D721Med (cell line): ENCODE measurements around the gene ZNF792.

Experiments used
- DNase-seq: peaks from one replicate; pipeline ENCODE4 v3.0.0; 2011; ENCODE audit warnings: low spot score; ENCODE audit not compliant: insufficient read length
- FAIRE-seq: peaks from 2 replicates; lab custom pipeline; 2011; peaks lifted over from hg19 to GRCh38; lab: Jason Lieb, UNC
- TF ChIP-seq, protein P1 (sequence below): IDR thresholded peaks from 2 replicates; pipeline ENCODE4 v1.5.1; 2012; ENCODE audit warnings: mild to moderate bottlenecking, control low read depth; ENCODE audit not compliant: insufficient read depth; ENCODE audit errors: missing control alignments

Gene ZNF792

DNA sequence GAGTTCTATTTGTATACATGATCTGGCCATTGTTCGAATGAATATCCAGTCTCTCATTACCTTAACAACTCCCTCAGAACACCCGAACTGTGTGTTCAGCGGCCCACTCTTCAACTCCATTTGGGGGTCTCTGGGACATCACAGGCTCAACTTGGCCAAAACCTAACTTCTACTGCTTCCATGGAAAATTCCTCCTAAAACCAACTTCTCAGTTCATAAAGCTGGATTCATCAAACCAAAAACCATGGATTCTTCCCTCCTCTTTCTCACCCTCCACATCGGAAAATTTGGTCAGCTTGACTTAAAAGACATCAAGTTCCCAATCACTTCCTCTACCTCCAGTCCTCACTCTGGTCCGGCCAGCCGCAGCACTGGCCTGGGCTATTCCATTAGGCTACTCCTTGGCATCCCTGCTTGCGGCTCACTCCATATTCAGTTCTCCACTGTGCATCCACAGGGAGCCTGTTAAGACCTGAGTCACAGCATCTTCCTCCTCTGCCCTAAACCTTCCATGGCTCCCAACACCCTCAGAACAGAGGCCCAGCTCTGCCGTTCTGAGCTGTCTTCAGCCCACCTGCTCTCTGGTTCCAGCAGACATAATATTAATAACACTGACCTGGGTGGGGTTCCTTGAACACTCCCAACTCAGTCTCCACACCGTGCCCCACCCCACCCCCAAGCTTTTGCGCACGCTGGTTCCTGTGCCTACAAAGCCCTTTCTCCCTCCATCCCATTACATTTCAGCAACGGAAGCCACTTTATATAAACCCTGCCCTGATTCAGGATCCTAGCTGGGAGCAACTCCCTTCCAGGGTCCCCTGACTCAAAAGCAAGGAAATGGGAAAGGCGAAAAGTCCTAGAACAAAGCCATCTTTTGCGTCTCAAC lies 1.1 kb downstream of the ZNF792 start:
- TF ChIP-seq, protein P1, sequence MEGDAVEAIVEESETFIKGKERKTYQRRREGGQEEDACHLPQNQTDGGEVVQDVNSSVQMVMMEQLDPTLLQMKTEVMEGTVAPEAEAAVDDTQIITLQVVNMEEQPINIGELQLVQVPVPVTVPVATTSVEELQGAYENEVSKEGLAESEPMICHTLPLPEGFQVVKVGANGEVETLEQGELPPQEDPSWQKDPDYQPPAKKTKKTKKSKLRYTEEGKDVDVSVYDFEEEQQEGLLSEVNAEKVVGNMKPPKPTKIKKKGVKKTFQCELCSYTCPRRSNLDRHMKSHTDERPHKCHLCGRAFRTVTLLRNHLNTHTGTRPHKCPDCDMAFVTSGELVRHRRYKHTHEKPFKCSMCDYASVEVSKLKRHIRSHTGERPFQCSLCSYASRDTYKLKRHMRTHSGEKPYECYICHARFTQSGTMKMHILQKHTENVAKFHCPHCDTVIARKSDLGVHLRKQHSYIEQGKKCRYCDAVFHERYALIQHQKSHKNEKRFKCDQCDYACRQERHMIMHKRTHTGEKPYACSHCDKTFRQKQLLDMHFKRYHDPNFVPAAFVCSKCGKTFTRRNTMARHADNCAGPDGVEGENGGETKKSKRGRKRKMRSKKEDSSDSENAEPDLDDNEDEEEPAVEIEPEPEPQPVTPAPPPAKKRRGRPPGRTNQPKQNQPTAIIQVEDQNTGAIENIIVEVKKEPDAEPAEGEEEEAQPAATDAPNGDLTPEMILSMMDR = no peak
- DNase-seq (no peak), FAIRE-seq (no peak)

DNA sequence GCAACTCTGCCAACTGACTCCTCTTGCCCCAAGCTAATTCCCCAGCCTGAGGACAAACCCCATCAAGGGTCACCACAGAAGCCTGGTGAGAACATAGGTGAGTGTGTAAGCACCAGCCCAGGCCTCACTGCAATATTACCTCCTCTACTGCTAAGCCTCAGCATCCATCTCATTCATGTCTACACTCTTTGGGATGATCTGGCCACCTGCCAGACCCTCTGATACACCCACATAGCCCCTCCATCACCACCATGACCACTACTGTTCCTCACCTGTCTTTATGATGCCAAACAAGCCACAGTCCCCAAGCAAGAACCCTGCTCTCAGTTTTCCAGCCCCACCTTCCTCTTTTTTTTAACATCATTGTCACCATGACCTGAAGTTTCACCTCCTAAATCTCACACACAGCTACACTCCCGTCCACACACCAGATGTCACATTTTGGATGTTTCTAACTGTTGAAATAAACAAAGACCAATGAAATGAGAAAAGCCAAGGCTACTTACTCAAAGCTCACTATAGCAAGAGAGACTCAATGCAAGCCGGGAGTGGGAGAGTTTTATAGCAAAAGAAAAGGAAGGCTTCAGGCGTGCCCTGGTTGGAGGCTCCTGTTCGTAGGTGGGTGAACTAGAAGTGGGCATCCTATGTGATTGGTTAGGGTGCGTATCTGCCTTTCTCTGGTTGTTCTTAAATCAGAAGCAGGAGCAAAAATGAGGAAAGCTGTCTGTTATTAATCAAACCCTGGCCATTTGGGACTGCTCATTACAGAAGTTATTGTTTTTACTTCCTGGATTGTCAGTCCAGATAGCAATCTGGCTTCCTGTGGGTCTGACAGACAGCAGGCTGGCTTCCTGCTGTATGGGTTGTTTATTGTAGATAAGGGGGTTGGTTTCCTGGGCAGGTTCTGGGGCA lies 2.0 kb downstream of the ZNF792 start:
- FAIRE-seq = no peak
- DNase-seq = no peak
- TF ChIP-seq, protein P1 = no peak

DNA sequence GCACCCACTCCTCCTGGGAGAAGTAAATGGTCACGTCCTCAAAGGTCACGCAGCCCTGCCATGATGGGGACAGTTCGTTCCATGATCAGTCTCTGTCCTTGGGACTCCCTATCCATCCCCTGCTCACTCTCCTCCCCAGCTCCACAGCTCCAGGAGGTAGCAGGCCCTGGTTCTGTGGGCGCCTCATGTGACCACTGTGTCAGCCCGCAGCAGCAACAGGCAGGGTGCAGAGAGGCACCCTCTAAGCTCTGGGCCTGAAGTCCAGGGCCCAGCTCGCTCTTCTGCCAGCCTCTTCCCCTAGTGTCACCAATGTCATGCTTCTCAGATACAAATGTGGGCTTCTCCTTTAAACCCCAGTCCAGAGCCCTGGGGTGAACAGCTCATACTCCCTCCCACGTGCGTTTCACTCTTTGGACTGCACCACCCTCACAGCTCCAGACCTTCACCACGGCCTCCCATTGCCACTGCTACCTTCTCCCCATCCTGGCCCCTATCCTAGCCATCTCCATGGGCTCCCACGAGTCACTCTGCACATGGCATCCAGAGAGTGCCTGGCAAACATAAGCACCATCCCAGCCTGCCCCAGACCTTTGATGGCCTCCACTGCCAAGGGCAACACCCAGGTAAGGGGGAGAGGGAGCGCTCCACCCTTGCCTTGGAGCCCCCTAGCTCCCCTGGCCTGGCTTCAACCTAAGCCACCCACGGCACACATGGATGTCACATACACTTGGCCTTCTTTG lies 2.9 kb downstream of the ZNF792 start:
- TF ChIP-seq, protein P1 = no peak
- no peak for DNase-seq
- FAIRE-seq = no peak

DNA sequence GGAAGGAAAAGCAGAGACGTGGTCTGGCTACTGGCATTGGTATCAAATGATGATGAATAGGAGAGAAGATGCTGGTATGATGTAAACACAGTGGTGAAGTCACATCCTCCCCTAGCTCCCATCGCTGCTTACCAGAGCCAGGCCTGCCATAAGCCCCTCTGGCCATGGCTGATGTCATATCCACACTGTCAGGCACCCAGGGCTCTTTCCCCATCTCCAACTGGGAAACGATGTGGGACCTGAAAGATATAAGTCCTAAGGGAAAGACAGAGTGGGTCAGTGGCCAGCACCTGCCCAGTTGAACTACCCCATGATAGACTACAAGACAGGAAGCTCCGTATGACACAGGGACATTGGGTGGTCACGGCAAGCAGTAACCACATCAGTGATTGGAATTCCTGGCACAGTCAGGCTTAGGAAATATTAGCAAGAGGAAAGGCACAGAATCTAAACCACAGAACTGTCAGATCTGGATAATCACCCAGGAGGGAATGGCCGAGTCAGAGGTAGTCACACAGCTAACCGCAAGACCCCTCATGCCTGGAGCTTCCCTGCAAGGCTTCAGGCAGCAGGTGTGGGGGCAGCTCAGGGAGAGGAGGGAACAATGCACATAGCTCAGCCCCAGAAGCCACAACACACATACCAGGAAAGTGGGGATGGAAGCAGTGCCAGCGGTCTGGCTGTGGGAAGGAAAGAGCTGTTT lies 3.8 kb downstream of the ZNF792 start:
- FAIRE-seq (no peak), DNase-seq (no peak)
- TF ChIP-seq, protein P1 = no peak

DNA sequence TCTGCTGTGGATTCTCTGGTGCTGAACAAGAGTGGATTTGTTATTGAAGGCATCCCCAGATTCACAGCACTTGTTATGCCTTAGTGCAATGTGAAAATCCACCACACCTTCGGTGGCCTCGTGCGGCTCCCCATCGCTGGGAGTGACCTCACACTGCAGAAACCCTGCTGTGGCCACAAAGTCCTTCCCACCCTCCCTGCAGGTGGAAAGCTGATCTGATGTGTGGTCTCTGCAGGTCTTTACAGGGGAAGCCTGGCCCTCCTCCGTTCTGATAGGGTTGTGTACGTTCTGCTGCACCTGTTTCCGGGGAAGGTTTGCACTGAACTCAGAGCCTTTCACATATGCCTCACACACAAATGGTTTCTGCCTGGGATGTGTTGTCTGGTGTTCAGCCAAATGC lies 5.0 kb downstream of the ZNF792 start:
- DNase-seq (no peak), FAIRE-seq (no peak)
- TF ChIP-seq, protein P1 = no peak

DNA sequence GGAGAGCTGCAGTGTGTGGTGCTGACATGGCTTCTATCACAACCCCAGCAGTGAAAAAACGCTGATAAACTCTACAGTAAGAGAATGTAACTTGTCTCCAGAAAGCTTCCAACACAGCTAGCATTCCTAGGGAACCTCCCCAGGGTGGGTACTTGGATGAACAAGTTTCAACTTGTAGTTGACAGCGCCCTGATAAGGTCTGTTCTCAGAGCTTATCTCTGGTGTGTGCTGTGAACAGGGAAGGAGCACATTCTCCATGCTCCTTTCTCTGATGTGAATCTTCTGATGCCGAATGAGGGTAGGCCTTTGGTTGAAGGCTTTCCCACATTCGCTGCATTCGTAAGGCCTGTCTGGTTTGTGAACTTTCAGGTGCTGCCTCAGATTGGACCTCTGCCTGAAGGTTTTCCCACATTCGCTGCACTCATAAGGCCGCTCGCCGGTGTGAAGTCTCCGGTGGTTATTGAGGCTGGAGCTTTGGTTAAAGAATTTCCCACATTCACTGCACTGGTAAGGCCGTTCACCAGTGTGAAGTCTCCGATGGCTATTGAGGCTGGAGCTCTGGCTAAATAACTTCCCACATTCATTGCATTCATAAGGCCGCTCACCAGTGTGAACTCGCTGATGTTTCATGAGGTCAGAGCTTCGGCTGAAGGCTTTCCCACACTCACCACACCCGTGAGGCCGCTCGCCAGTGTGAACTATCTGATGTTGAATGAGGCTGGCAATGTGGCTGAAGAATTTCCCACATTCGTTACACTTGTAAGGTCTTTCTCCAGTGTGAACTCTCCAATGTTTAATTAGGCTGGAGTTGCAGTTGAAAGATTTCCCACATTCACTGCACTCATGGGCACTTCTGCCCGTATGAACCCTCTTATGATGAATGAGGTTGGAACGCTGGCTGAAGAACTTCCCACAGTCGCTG lies 5.9 kb downstream of the ZNF792 start:
- FAIRE-seq = no peak
- no peak for DNase-seq
- TF ChIP-seq, protein P1 = no peak
